Neural cell (in vitro differentiated cells): ENCODE results near the gene ATP9B. TPM values are rescaled to one million over a fixed set of nuclear protein-coding genes. Genes with fewer than 3 reads are reported as not detected.

Experiments
- H2AFZ ChIP-seq: fragments of 200-600, 300-800 bp; sonication (generic), shearing (Covaris generic); 2 replicates; pipeline ENCODE4 v1.6.0; 2014; ENCODE audit warnings: low read depth, mild to moderate bottlenecking, antibody characterized with exemption, low read length, moderate library complexity
- H3F3A ChIP-seq: fragments of 200-600 bp; shearing (Covaris generic); 2 replicates; pipeline ENCODE4 v1.6.1; 2016; ENCODE audit warnings: mild to moderate bottlenecking, moderate library complexity, mixed read lengths, antibody characterized with exemption, low read length; ENCODE audit not compliant: insufficient read depth, poor library complexity, severe bottlenecking
- H3K27ac ChIP-seq: fragments of 200-600, 300-800 bp; sonication (generic), shearing (Covaris generic); 2 replicates; pipeline ENCODE4 v1.5.1; 2014; ENCODE audit warnings: mild to moderate bottlenecking, low read length, moderate library complexity
- H3K27me3 ChIP-seq: fragments of 300-800, 200-600 bp; sonication (generic), shearing (Covaris generic); 2 replicates; pipeline ENCODE4 v1.6.0; 2014; ENCODE audit warnings: mild to moderate bottlenecking, low read depth, low read length, moderate library complexity; ENCODE audit not compliant: insufficient read depth
- H3K36me3 ChIP-seq: fragments of 300-800, 200-600 bp; sonication (generic), shearing (Covaris generic); 2 replicates; pipeline ENCODE4 v1.5.1; 2014; ENCODE audit warnings: mild to moderate bottlenecking, antibody characterized with exemption, low read length, moderate library complexity; ENCODE audit not compliant: insufficient read depth
- H3K4me2 ChIP-seq: fragments of 300-800, 200-600 bp; sonication (generic), shearing (Covaris generic); 2 replicates; pipeline ENCODE4 v1.6.0; 2014; ENCODE audit warnings: mild to moderate bottlenecking, low read length
- H3K4me3 ChIP-seq: fragments of 300-800, 200-600 bp; sonication (generic), shearing (Covaris generic); 2 replicates; pipeline ENCODE4 v1.5.1; 2014; ENCODE audit warnings: mild to moderate bottlenecking, low read length, moderate library complexity
- H3K79me2 ChIP-seq: fragments of 200-600 bp; shearing (Covaris generic); replicated peaks from 2 replicates; pipeline ENCODE4 v1.6.0; 2014; ENCODE audit warnings: mild to moderate bottlenecking, low read length, moderate library complexity; ENCODE audit not compliant: insufficient read depth
- H3K9ac ChIP-seq: fragments of 300-800, 200-600 bp; sonication (generic), shearing (Covaris generic); 2 replicates; pipeline ENCODE4 v1.6.1; 2016; ENCODE audit warnings: mild to moderate bottlenecking, low read length, mixed read lengths
- H3K9me2 ChIP-seq: fragments of 200-600 bp; shearing (Covaris generic); 2 replicates; pipeline ENCODE4 v1.6.1; 2016; ENCODE audit warnings: mild to moderate bottlenecking, low read length, mixed read lengths; ENCODE audit not compliant: insufficient read depth
- H3K9me3 ChIP-seq: fragments of 200-600, 300-800 bp; sonication (generic), shearing (Covaris generic); 2 replicates; pipeline ENCODE4 v1.6.1; 2016; ENCODE audit warnings: mild to moderate bottlenecking, mixed run types, low read length, moderate library complexity, mixed read lengths
- H4K20me1 ChIP-seq: fragments of 200-600 bp; shearing (Covaris generic); 2 replicates; pipeline ENCODE4 v1.6.1; 2016; ENCODE audit warnings: mild to moderate bottlenecking, mixed run types; ENCODE audit not compliant: insufficient read depth
- CTCF ChIP-seq: fragments of 450-650 bp; IDR thresholded peaks from 2 replicates; pipeline ENCODE4 v1.5.1; 2014; ENCODE audit warnings: antibody characterized with exemption, mild to moderate bottlenecking, moderate library complexity; ENCODE audit not compliant: poor library complexity, severe bottlenecking
- EP300 ChIP-seq: fragments of 450-650 bp; conservative IDR thresholded peaks from 2 replicates; pipeline ENCODE4 v1.6.1; 2014; ENCODE audit warnings: antibody characterized with exemption, mild to moderate bottlenecking, moderate library complexity; ENCODE audit not compliant: poor library complexity, severe bottlenecking
- EZH2 ChIP-seq: fragments of 200-600, 300-800 bp; shearing (Covaris generic), sonication (generic); IDR thresholded peaks from 2 replicates; pipeline ENCODE4 v1.6.1; 2014; ENCODE audit warnings: antibody characterized with exemption, low read length, borderline replicate concordance, mild to moderate bottlenecking; ENCODE audit not compliant: insufficient read depth, poor library complexity, severe bottlenecking
- MXI1 ChIP-seq: fragments of 450-650 bp; conservative IDR thresholded peaks from 2 replicates; pipeline ENCODE4 v1.6.1; 2014; ENCODE audit warnings: antibody characterized with exemption, mild to moderate bottlenecking; ENCODE audit not compliant: poor library complexity, severe bottlenecking
- POLR2AphosphoS5 ChIP-seq: IDR thresholded peaks from 2 replicates; pipeline ENCODE4 v1.6.1; 2012
- RAD21 ChIP-seq: fragments of 450-650 bp; conservative IDR thresholded peaks from 2 replicates; pipeline ENCODE4 v1.6.1; 2014; ENCODE audit warnings: antibody characterized with exemption, mild to moderate bottlenecking, moderate library complexity
- REST ChIP-seq: IDR thresholded peaks from 2 replicates; pipeline ENCODE4 v1.6.1; 2012; ENCODE audit warnings: borderline replicate concordance
- SMC3 ChIP-seq: fragments of 450-650 bp; conservative IDR thresholded peaks from 2 replicates; pipeline ENCODE4 v1.6.1; 2014; ENCODE audit warnings: antibody characterized with exemption, mild to moderate bottlenecking, moderate library complexity; ENCODE audit not compliant: poor library complexity
- TAF1 ChIP-seq: IDR thresholded peaks from 2 replicates; pipeline ENCODE4 v1.6.1; 2012; ENCODE audit warnings: low read depth
- polyA plus RNA-seq: library from polyadenylated mRNA; depleted of rRNA; stranded (reverse); fragments of >200 nt; gene quantifications from 2 replicates; pipeline ENCODE4 v1.2.3, GENCODE V29; 2014

The ATP9B gene
- polyA plus RNA-seq, 1 donor from 2014 or later, result 15.4 TPM

- Histone ChIP-seq H3K27me3 (no peaks in the 10 kb centered on the region), H3K4me3 (no peak overlapping the region), H3F3A (no peaks in the 10 kb centered on the region), H3K4me2 (no peak overlapping the region), H4K20me1 (no peaks in the 10 kb centered on the region), H3K9me2 (no peaks in the 10 kb centered on the region), H3K79me2 (no peaks in the 10 kb centered on the region), H3K9me3 (no peaks in the 10 kb centered on the region), H3K9ac (no peak overlapping the region), H3K27ac (no peak overlapping the region), H3K36me3 (no peaks in the 10 kb centered on the region), H2AFZ (no peak overlapping the region)
- TF ChIP-seq EZH2 (no peak), MXI1 (no peak), RAD21 (no peak), CTCF (no peak), SMC3 (no peak), EP300 (no peak), POLR2AphosphoS5 (no peak), REST (no peak), TAF1 (no peak)
These were observed 48.2 kb downstream of the ATP9B start for GRCh38 chr18:79117385-79117784.

- H3K27ac ChIP-seq, result no peak overlapping the region
- H3K9me3 ChIP-seq, result no peaks in the 10 kb centered on the region
- no peaks in the 10 kb centered on the region for H4K20me1 ChIP-seq
- no peak for TF ChIP-seq MXI1
- no peak for TF ChIP-seq EP300
- TF ChIP-seq RAD21, result no peak
- no peak for TF ChIP-seq CTCF
- no peak for TF ChIP-seq TAF1
- TF ChIP-seq EZH2, result no peak
- TF ChIP-seq POLR2AphosphoS5, result no peak
- no peak for TF ChIP-seq SMC3
- no peak for TF ChIP-seq REST
- H3F3A ChIP-seq, result no peaks in the 10 kb centered on the region
- H3K4me2 ChIP-seq, result no peak overlapping the region
- H3K27me3 ChIP-seq, result no peaks in the 10 kb centered on the region
- H3K9ac ChIP-seq, result no peak overlapping the region
- no peak overlapping the region for H3K4me3 ChIP-seq
- no peaks in the 10 kb centered on the region for H3K36me3 ChIP-seq
- H2AFZ ChIP-seq, result no peak overlapping the region
- no peaks in the 10 kb centered on the region for H3K9me2 ChIP-seq
- no peaks in the 10 kb centered on the region for H3K79me2 ChIP-seq
These were observed 48.6 kb downstream of the ATP9B start for GRCh38 chr18:79117788-79118187.
